Vagina (tissue), 2 donors: ENCODE results near the gene KCTD11.

ENCODE experiments used
- CTCF ChIP-seq, 3 experiments: fragments of 450-650 bp in 2 of 3; fragments of 200-600 bp in 1 of 3; sonication (generic) in 1 of 3; IDR thresholded peaks; one replicate each; pipeline ENCODE4 v1.5.1; 2017 to 2019; ENCODE audit warnings: antibody characterized with exemption in 3 of 3, mild to moderate bottlenecking in 2 of 3, moderate library complexity in 2 of 3
- POLR2A ChIP-seq, 2 donors: fragments of 450-650 bp; IDR thresholded peaks; one replicate each; pipeline ENCODE4 v1.6.1; 2017; ENCODE audit warnings: antibody characterized with exemption in 2 of 2, mild to moderate bottlenecking in 2 of 2, moderate library complexity in 2 of 2

- no peak for TF ChIP-seq CTCF (IDR thresholded peaks at IDR 0.05)
- no peak for TF ChIP-seq POLR2A (IDR thresholded peaks at IDR 0.05)
Observed at GRCh38 chr17:7389924-7390910, 38.3 kb downstream of the KCTD11 start.
